K562 (cell line): Measurements from ENCODE around the gene PLCB3. TPM values are rescaled to one million over a fixed set of nuclear protein-coding genes. Genes with fewer than 3 reads are reported as not detected.

Experiments used
- CBX3 ChIP-seq, 2 experiments: IDR thresholded peaks; 1 replicate in 1 of 2; 2 replicates in 1 of 2; pipeline ENCODE4 v1.6.1; 2012; ENCODE audit warnings: inconsistent platforms in 2 of 2, low read length in 2 of 2, borderline replicate concordance in 1 of 2, control low read depth in 1 of 2
- CREM ChIP-seq: IDR thresholded peaks from 2 replicates; pipeline ENCODE4 v1.6.1; 2014; ENCODE audit warnings: antibody characterized with exemption, low read depth
- DMBX1 ChIP-seq: fragments of 250-450 bp; sonication (Bioruptor Pico); IDR thresholded peaks from 2 replicates; pipeline ENCODE4 v1.8.0; 2022; ENCODE audit warnings: inconsistent platforms, mild to moderate bottlenecking, moderate library complexity, borderline replicate concordance
- ELF1 ChIP-seq: fragments of 200-800 bp; sonication (Bioruptor generic); IDR thresholded peaks from 2 replicates; pipeline ENCODE4 v1.6.1; 2016; ENCODE audit warnings: missing genetic modification characterization, missing compliant biosample characterization
- GMEB1 ChIP-seq: fragments of 250-450 bp; sonication (Bioruptor Pico); IDR thresholded peaks from 2 replicates; pipeline ENCODE4 v1.4.0; 2020; ENCODE audit warnings: mild to moderate bottlenecking
- HDGF ChIP-seq: fragments of 450-650 bp; IDR thresholded peaks from 2 replicates; pipeline ENCODE4 v1.6.1; 2016
- HMBOX1 ChIP-seq: sonication (generic); IDR thresholded peaks from 2 replicates; pipeline ENCODE4 v1.6.1; 2016
- HNRNPK ChIP-seq: fragments of 200-400 bp; formaldehyde crosslinking; IDR thresholded peaks from one replicate; pipeline ENCODE4 v1.6.1; 2018; ENCODE audit warnings: mild to moderate bottlenecking, low read depth, low read length; ENCODE audit not compliant: poor library complexity, severe bottlenecking
- MBD1 ChIP-seq: fragments of 250-450 bp; sonication (Bioruptor Pico); IDR thresholded peaks from 2 replicates; pipeline ENCODE4 v1.8.0; 2022; ENCODE audit warnings: inconsistent platforms
- NCOA6 ChIP-seq: fragments of 450-650 bp; IDR thresholded peaks from 2 replicates; pipeline ENCODE4 v1.6.1; 2017; ENCODE audit warnings: mild to moderate bottlenecking
- PHF20 ChIP-seq: fragments of 450-650 bp; IDR thresholded peaks from 2 replicates; pipeline ENCODE4 v1.6.1; 2018; ENCODE audit not compliant: partially characterized antibody
- POLR2AphosphoS2 ChIP-seq: IDR thresholded peaks from 2 replicates; pipeline ENCODE4 v1.6.1; 2012; ENCODE audit warnings: low read length, improper control_type of control experiment
- SAFB2 ChIP-seq: fragments of 200-400 bp; formaldehyde crosslinking; IDR thresholded peaks from 2 replicates; pipeline ENCODE4 v1.6.1; 2018; ENCODE audit warnings: borderline replicate concordance, low read length, low read depth, moderate library complexity; ENCODE audit not compliant: severe bottlenecking
- WHSC1 ChIP-seq: IDR thresholded peaks from one replicate; pipeline ENCODE4 v1.6.1; 2012; ENCODE audit warnings: low read length, control low read depth, inconsistent platforms
- ZBTB9 ChIP-seq: fragments of 450-650 bp; formaldehyde crosslinking; IDR thresholded peaks from 2 replicates; pipeline ENCODE4 v1.4.0; 2020; ENCODE audit warnings: mild to moderate bottlenecking, moderate library complexity
- ZNF133 ChIP-seq: fragments of 250-450 bp; sonication (Bioruptor Pico); IDR thresholded peaks from 2 replicates; pipeline ENCODE4 v1.4.0; 2020; ENCODE audit warnings: mild to moderate bottlenecking
- ZNF253 ChIP-seq: fragments of 250-450 bp; sonication (Bioruptor Pico); conservative IDR thresholded peaks from 2 replicates; pipeline ENCODE4 v1.6.1; 2021; ENCODE audit warnings: mild to moderate bottlenecking
- polyA plus RNA-seq, 8 experiments: library from polyadenylated mRNA; depleted of rRNA in 4 of 8; stranded (reverse) in 5 of 8; unstranded in 3 of 8; fragments of >200 nt; fragmentation: Nextera tagmentation in 2 of 8; fragmentation: Illumina TruSeq in 1 of 8; extraction: Ambion mirVana in 2 of 8; extraction: Trizol in 1 of 8; gene quantifications; 2 replicates each; pipeline versions ENCODE4 v1.2.1 to v1.2.3, GENCODE V29; 2011 to 2014; ENCODE audit warnings: inconsistent platforms in 1 of 8, missing spikeins in 1 of 8
- total RNA-seq, 7 experiments: library from RNA; depleted of rRNA in 6 of 7; stranded (reverse); fragments of >200 nt in 6 of 7; fragmentation: Illumina TruSeq in 2 of 7; extraction: Trizol in 2 of 7; gene quantifications; 2 replicates each; pipeline versions ENCODE4 v1.2.1 to v1.2.3, GENCODE V29; 2011 to 2021; ENCODE audit warnings: low replicate concordance in 1 of 7

The PLCB3 gene
- total and polyA plus RNA-seq, 9 of the 15 experiments (the other 6 are each of a cell fraction or from before 2014, with no cell fraction given) = 0.31 to 44.8 (median 14.6) TPM

GRCh38 chr11:64305075-64305690 is 53.9 kb downstream of the PLCB3 start, which contains the start of gene ESRRA (continued):
- TF ChIP-seq PHF20 = no peak
- TF ChIP-seq HDGF = no peak
- TF ChIP-seq NCOA6 = no peak
- TF ChIP-seq WHSC1 = no peak
- no peak for TF ChIP-seq SAFB2
- no peak for TF ChIP-seq MBD1 (CRISPR knock-in tag)
- TF ChIP-seq POLR2AphosphoS2 = no peak
- TF ChIP-seq CREM = peak; percentile 73
- no peak for TF ChIP-seq ZNF253 (CRISPR knock-in tag)
- TF ChIP-seq ELF1 (tag) = 0 out of 2 replicates have a peak, but pooled peaks have one; percentile 34
- TF ChIP-seq ZBTB9 = no peak
- no peak for TF ChIP-seq ZNF133 (CRISPR knock-in tag)
- peak; percentile 72 for TF ChIP-seq HNRNPK
- no peak for TF ChIP-seq HMBOX1
- no peak for TF ChIP-seq DMBX1
- no peak for TF ChIP-seq CBX3 (IDR thresholded peaks at IDR 0.05; ENCODE audit: borderline replicate concordance in 1 of 2, low read length in 2 of 2)
- no peak for TF ChIP-seq GMEB1 (CRISPR knock-in tag)
